22Rv1 (cell line): Measurements from ENCODE around the gene ASB4.

Experiments
- CTCF ChIP-seq: fragments of 450-650 bp; IDR thresholded peaks from 2 replicates; pipeline ENCODE4 v1.5.1; 2017; ENCODE audit warnings: mild to moderate bottlenecking
- ZFX ChIP-seq: fragments of 450-650 bp; IDR thresholded peaks from 2 replicates; pipeline ENCODE4 v1.6.1; 2017; ENCODE audit warnings: antibody characterized with exemption, borderline replicate concordance

GRCh38 chr7:95436407-95436806 lies 49.3 kb upstream of the ASB4 start:
- TF ChIP-seq CTCF: no peak
- TF ChIP-seq ZFX: no peak
